AG04449 (cell line): ENCODE data around the gene WDFY3.

ENCODE experiments used
- CTCF ChIA-PET: fragments of 350-600 bp; formaldehyde crosslinking; extraction: SDS; loops from one replicate; lab custom pipeline; 2021; ENCODE audit warnings: antibody characterized with exemption; lab: Yijun Ruan, JAX
- POLR2A ChIA-PET: fragments of 400-600, 350-600 bp; formaldehyde crosslinking; extraction: SDS; loops from one replicate; lab custom pipeline; 2020; ENCODE audit warnings: antibody characterized with exemption, inconsistent platforms; lab: Yijun Ruan, JAX
- DNase-seq: peaks from one replicate; pipeline ENCODE4 v3.0.0-alpha.2; 2010; ENCODE audit warnings: low read depth, low spot score
- H3K4me3 ChIP-seq: 2 replicates; pipeline ENCODE4 v1.5.1; 2011; ENCODE audit warnings: low read depth, mild to moderate bottlenecking, control low read depth, low read length
- CTCF ChIP-seq: IDR thresholded peaks from one replicate; pipeline ENCODE4 v1.5.1; 2011; ENCODE audit warnings: mild to moderate bottlenecking, moderate library complexity, low read length, control low read depth, inconsistent platforms; ENCODE audit not compliant: insufficient read depth; ENCODE audit errors: missing control alignments

The WDFY3 gene

GRCh38 chr4:84931961-84932360 is 34.5 kb downstream of the WDFY3 start:
- H3K4me3 ChIP-seq: no peak overlapping the region
- ChIA-PET POLR2A (no interaction called here), CTCF (interaction anchor here (1.1 kb wide), 1 partner anchor 14 kb away, joined by 3 read pairs; no protein-coding TSS in a partner anchor)
- TF ChIP-seq CTCF: no peak
- DNase-seq: no peak

DNA sequence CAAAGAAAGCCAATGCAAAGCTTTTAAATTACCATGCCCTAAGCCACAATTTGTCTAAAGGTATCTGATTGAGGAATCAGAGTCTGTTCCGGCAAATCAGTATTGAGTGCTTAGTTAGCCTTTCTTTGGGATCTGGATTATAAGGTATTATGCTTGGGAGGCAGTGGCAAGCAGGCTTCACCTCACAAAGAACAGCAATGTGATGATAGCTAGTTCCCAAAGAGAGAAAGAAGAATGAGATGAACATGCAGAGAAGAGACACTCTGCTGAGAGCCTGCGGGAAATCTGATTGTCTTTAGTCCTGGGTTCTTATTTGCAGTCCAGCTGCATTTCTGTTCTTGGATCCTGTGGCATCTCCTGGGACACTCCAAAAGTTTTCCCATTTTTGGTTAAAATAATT is 35.2 kb downstream of the WDFY3 start:
- no peak for TF ChIP-seq CTCF
- ChIA-PET POLR2A (no interaction called here), CTCF (interaction anchor here (1.1 kb wide), 1 partner anchor 15 kb away, joined by 3 read pairs; no protein-coding TSS in a partner anchor)
- H3K4me3 ChIP-seq: no peak overlapping the region
- DNase-seq: no peak

DNA sequence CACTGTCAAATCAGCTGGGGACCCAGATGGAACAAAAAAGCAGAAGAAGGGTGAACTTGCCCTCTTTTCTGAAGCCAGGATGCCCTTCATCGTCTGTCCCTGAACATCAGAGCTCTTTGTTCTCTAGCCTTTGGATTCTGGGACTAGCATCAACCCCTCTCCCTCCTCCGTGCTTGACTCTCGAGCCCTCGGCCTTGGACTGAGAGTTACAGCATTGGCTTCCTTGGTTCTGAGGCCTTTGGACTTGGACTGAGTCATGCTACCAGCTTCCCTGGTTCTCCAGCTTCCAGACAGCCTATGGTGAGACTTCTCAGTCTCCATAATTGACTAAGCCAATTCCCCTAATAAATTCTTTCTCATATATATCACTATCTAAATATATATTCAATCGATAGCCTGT is 38.4 kb downstream of the WDFY3 start:
- H3K4me3 ChIP-seq: no peak overlapping the region
- CTCF ChIA-PET: no interaction called here
- POLR2A ChIA-PET: no interaction called here
- no peak for TF ChIP-seq CTCF
- no peak for DNase-seq

GRCh38 chr4:84927428-84927827 is 39.1 kb downstream of the WDFY3 start:
- H3K4me3 ChIP-seq: no peak overlapping the region
- DNase-seq: no peak
- no peak for TF ChIP-seq CTCF
- POLR2A ChIA-PET: no interaction called here
- CTCF ChIA-PET: no interaction called here

DNA sequence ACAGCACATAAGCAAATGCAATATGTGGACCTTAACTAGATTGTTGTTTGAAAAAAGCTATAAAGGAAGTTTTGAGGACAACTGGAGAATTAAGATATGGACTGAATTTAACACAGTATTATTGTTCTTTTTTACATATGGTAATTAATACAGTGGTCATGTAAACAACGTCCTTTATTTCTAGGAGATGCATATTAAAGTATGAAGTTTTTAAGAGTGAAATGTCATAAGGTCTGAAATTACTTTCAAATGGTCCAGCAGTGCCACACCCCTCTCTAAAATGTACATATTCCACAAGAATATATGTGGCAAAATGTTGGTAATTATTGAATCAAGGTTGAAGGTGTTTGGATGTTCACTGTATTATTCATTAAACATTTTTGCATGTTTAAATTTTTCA is 40.9 kb downstream of the WDFY3 start:
- ChIA-PET POLR2A (no interaction called here), CTCF (interaction anchor here (1.4 kb wide), 1 partner anchor 9 kb away, joined by 3 read pairs; no protein-coding TSS in a partner anchor)
- TF ChIP-seq CTCF: no peak

GRCh38 chr4:84924434-84924833 is 42.1 kb downstream of the WDFY3 start:
- ChIA-PET POLR2A (no interaction called here), CTCF (no interaction called here)
- no peak overlapping the region for H3K4me3 ChIP-seq
- TF ChIP-seq CTCF: no peak
- no peak for DNase-seq

More for the DNA sequence above, 40.9 kb downstream of the WDFY3 start:
- DNase-seq: no peak
- H3K4me3 ChIP-seq: no peak overlapping the region
